Neural cell (in vitro differentiated cells): ENCODE data around the gene CASKIN1. TPM values are rescaled to one million over a fixed set of nuclear protein-coding genes. Genes with fewer than 3 reads are reported as not detected.

Source experiments
- H2AFZ ChIP-seq: fragments of 200-600, 300-800 bp; sonication (generic), shearing (Covaris generic); 2 replicates; pipeline ENCODE4 v1.6.0; 2014; ENCODE audit warnings: low read depth, mild to moderate bottlenecking, antibody characterized with exemption, low read length, moderate library complexity
- H3F3A ChIP-seq: fragments of 200-600 bp; shearing (Covaris generic); 2 replicates; pipeline ENCODE4 v1.6.1; 2016; ENCODE audit warnings: mild to moderate bottlenecking, moderate library complexity, mixed read lengths, antibody characterized with exemption, low read length; ENCODE audit not compliant: insufficient read depth, poor library complexity, severe bottlenecking
- H3K27ac ChIP-seq: fragments of 200-600, 300-800 bp; sonication (generic), shearing (Covaris generic); 2 replicates; pipeline ENCODE4 v1.5.1; 2014; ENCODE audit warnings: mild to moderate bottlenecking, low read length, moderate library complexity
- H3K27me3 ChIP-seq: fragments of 300-800, 200-600 bp; sonication (generic), shearing (Covaris generic); 2 replicates; pipeline ENCODE4 v1.6.0; 2014; ENCODE audit warnings: mild to moderate bottlenecking, low read depth, low read length, moderate library complexity; ENCODE audit not compliant: insufficient read depth
- H3K36me3 ChIP-seq: fragments of 300-800, 200-600 bp; sonication (generic), shearing (Covaris generic); 2 replicates; pipeline ENCODE4 v1.5.1; 2014; ENCODE audit warnings: mild to moderate bottlenecking, antibody characterized with exemption, low read length, moderate library complexity; ENCODE audit not compliant: insufficient read depth
- H3K4me2 ChIP-seq: fragments of 300-800, 200-600 bp; sonication (generic), shearing (Covaris generic); 2 replicates; pipeline ENCODE4 v1.6.0; 2014; ENCODE audit warnings: mild to moderate bottlenecking, low read length
- H3K4me3 ChIP-seq: fragments of 300-800, 200-600 bp; sonication (generic), shearing (Covaris generic); 2 replicates; pipeline ENCODE4 v1.5.1; 2014; ENCODE audit warnings: mild to moderate bottlenecking, low read length, moderate library complexity
- H3K79me2 ChIP-seq: fragments of 200-600 bp; shearing (Covaris generic); replicated peaks from 2 replicates; pipeline ENCODE4 v1.6.0; 2014; ENCODE audit warnings: mild to moderate bottlenecking, low read length, moderate library complexity; ENCODE audit not compliant: insufficient read depth
- H3K9ac ChIP-seq: fragments of 300-800, 200-600 bp; sonication (generic), shearing (Covaris generic); 2 replicates; pipeline ENCODE4 v1.6.1; 2016; ENCODE audit warnings: mild to moderate bottlenecking, low read length, mixed read lengths
- H3K9me2 ChIP-seq: fragments of 200-600 bp; shearing (Covaris generic); 2 replicates; pipeline ENCODE4 v1.6.1; 2016; ENCODE audit warnings: mild to moderate bottlenecking, low read length, mixed read lengths; ENCODE audit not compliant: insufficient read depth
- H3K9me3 ChIP-seq: fragments of 200-600, 300-800 bp; sonication (generic), shearing (Covaris generic); 2 replicates; pipeline ENCODE4 v1.6.1; 2016; ENCODE audit warnings: mild to moderate bottlenecking, mixed run types, low read length, moderate library complexity, mixed read lengths
- H4K20me1 ChIP-seq: fragments of 200-600 bp; shearing (Covaris generic); 2 replicates; pipeline ENCODE4 v1.6.1; 2016; ENCODE audit warnings: mild to moderate bottlenecking, mixed run types; ENCODE audit not compliant: insufficient read depth
- EP300 ChIP-seq: fragments of 450-650 bp; conservative IDR thresholded peaks from 2 replicates; pipeline ENCODE4 v1.6.1; 2014; ENCODE audit warnings: antibody characterized with exemption, mild to moderate bottlenecking, moderate library complexity; ENCODE audit not compliant: poor library complexity, severe bottlenecking
- EZH2 ChIP-seq: fragments of 200-600, 300-800 bp; shearing (Covaris generic), sonication (generic); IDR thresholded peaks from 2 replicates; pipeline ENCODE4 v1.6.1; 2014; ENCODE audit warnings: antibody characterized with exemption, low read length, borderline replicate concordance, mild to moderate bottlenecking; ENCODE audit not compliant: insufficient read depth, poor library complexity, severe bottlenecking
- MXI1 ChIP-seq: fragments of 450-650 bp; conservative IDR thresholded peaks from 2 replicates; pipeline ENCODE4 v1.6.1; 2014; ENCODE audit warnings: antibody characterized with exemption, mild to moderate bottlenecking; ENCODE audit not compliant: poor library complexity, severe bottlenecking
- POLR2AphosphoS5 ChIP-seq: IDR thresholded peaks from 2 replicates; pipeline ENCODE4 v1.6.1; 2012
- RAD21 ChIP-seq: fragments of 450-650 bp; conservative IDR thresholded peaks from 2 replicates; pipeline ENCODE4 v1.6.1; 2014; ENCODE audit warnings: antibody characterized with exemption, mild to moderate bottlenecking, moderate library complexity
- SMC3 ChIP-seq: fragments of 450-650 bp; conservative IDR thresholded peaks from 2 replicates; pipeline ENCODE4 v1.6.1; 2014; ENCODE audit warnings: antibody characterized with exemption, mild to moderate bottlenecking, moderate library complexity; ENCODE audit not compliant: poor library complexity
- TAF1 ChIP-seq: IDR thresholded peaks from 2 replicates; pipeline ENCODE4 v1.6.1; 2012; ENCODE audit warnings: low read depth
- polyA plus RNA-seq: library from polyadenylated mRNA; depleted of rRNA; stranded (reverse); fragments of >200 nt; gene quantifications from 2 replicates; pipeline ENCODE4 v1.2.3, GENCODE V29; 2014
- TF ChIP-seq, protein P1 (sequence below): IDR thresholded peaks from 2 replicates; pipeline ENCODE4 v1.6.1; 2012; ENCODE audit warnings: borderline replicate concordance
- TF ChIP-seq, protein P2 (sequence below): fragments of 450-650 bp; IDR thresholded peaks from 2 replicates; pipeline ENCODE4 v1.5.1; 2014; ENCODE audit warnings: antibody characterized with exemption, mild to moderate bottlenecking, moderate library complexity; ENCODE audit not compliant: poor library complexity, severe bottlenecking

Gene CASKIN1
- polyA plus RNA-seq, 1 donor from 2014 or later: 10.3 TPM

DNA sequence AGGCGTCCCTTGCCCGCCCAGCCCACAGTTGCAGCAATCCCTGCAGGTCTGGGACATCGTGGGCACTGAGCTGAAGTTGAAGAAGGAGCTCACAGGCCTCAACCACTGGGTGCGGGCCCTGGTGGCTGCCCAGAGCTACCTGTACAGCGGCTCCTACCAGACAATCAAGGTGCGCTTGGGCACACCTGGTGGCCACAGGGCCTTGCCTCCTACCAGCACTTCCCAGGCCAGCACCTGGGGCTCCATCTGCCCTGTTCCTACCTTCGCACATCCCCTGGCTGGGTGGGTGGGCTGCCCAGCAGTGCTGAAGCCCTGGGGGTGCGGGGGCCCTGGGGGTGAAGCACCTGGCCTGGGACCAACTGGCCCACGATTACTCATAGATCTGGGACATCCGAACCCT lies 21.0 kb downstream of the CASKIN1 start:
- H3K36me3 ChIP-seq: no peaks in the 10 kb centered on the region
- H3K9me2 ChIP-seq: no peaks in the 10 kb centered on the region
- no peak for TF ChIP-seq TAF1
- TF ChIP-seq EP300: no peak
- no peak for TF ChIP-seq SMC3
- TF ChIP-seq MXI1: no peak
- TF ChIP-seq, protein P1, sequence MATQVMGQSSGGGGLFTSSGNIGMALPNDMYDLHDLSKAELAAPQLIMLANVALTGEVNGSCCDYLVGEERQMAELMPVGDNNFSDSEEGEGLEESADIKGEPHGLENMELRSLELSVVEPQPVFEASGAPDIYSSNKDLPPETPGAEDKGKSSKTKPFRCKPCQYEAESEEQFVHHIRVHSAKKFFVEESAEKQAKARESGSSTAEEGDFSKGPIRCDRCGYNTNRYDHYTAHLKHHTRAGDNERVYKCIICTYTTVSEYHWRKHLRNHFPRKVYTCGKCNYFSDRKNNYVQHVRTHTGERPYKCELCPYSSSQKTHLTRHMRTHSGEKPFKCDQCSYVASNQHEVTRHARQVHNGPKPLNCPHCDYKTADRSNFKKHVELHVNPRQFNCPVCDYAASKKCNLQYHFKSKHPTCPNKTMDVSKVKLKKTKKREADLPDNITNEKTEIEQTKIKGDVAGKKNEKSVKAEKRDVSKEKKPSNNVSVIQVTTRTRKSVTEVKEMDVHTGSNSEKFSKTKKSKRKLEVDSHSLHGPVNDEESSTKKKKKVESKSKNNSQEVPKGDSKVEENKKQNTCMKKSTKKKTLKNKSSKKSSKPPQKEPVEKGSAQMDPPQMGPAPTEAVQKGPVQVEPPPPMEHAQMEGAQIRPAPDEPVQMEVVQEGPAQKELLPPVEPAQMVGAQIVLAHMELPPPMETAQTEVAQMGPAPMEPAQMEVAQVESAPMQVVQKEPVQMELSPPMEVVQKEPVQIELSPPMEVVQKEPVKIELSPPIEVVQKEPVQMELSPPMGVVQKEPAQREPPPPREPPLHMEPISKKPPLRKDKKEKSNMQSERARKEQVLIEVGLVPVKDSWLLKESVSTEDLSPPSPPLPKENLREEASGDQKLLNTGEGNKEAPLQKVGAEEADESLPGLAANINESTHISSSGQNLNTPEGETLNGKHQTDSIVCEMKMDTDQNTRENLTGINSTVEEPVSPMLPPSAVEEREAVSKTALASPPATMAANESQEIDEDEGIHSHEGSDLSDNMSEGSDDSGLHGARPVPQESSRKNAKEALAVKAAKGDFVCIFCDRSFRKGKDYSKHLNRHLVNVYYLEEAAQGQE: no peak
- no peak for TF ChIP-seq POLR2AphosphoS5
- no peak for TF ChIP-seq EZH2
- TF ChIP-seq, protein P2, sequence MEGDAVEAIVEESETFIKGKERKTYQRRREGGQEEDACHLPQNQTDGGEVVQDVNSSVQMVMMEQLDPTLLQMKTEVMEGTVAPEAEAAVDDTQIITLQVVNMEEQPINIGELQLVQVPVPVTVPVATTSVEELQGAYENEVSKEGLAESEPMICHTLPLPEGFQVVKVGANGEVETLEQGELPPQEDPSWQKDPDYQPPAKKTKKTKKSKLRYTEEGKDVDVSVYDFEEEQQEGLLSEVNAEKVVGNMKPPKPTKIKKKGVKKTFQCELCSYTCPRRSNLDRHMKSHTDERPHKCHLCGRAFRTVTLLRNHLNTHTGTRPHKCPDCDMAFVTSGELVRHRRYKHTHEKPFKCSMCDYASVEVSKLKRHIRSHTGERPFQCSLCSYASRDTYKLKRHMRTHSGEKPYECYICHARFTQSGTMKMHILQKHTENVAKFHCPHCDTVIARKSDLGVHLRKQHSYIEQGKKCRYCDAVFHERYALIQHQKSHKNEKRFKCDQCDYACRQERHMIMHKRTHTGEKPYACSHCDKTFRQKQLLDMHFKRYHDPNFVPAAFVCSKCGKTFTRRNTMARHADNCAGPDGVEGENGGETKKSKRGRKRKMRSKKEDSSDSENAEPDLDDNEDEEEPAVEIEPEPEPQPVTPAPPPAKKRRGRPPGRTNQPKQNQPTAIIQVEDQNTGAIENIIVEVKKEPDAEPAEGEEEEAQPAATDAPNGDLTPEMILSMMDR: no peak
- no peak for TF ChIP-seq RAD21
- no peaks in the 10 kb centered on the region for H4K20me1 ChIP-seq
- no peaks in the 10 kb centered on the region for H3K9me3 ChIP-seq
- H3K79me2 ChIP-seq: no peaks in the 10 kb centered on the region
- H3K4me2 ChIP-seq: no peak overlapping the region
- no peak overlapping the region for H2AFZ ChIP-seq
- peak overlapping the region; percentile 45 for H3K9ac ChIP-seq
- H3K27me3 ChIP-seq: no peaks in the 10 kb centered on the region
- H3F3A ChIP-seq: no peaks in the 10 kb centered on the region
- H3K4me3 ChIP-seq: no peak overlapping the region
- H3K27ac ChIP-seq: peak overlapping the region; percentile 69

DNA sequence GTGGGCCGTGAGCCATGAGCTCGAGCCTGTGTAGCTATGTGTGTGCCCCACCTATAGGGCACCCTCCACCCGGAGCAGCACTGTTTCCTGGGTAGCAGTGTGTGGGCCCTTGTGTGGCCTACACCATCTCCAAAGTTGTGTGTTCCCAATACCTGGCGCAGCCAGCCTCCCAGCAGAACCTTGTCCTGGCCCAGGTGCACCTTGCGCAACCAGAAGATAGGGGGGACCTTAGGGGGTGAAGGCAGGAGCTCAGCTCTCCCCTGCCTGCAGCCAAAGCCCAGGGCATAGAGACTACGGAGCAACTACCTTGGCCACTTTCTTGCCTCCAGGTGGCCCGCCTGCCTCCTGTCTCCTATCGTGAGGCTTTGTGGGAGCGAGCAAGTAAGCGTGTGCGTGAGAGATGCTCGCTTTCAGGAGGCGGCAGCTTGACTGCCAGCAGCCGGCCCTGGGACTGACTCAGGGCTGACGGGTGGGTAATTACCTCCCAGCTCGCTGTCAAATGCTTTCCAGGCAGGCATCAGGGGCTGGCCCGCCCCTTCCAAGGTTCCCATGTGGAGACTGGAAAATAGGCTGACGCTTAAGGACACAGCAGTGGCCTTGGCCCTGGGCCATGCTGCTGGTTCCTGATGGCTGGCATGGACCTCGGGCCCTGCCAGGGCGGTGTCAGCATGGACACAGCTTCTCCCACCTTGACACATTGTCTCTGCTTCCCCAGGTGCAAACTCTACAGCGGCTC lies 21.8 kb downstream of the CASKIN1 start:
- H3K36me3 ChIP-seq: no peaks in the 10 kb centered on the region

More for the DNA sequence above, 21.8 kb downstream of the CASKIN1 start:
- Histone ChIP-seq H3K79me2 (no peaks in the 10 kb centered on the region), H3K27me3 (no peaks in the 10 kb centered on the region), H2AFZ (no peak overlapping the region), H3K27ac (peak overlapping the region; percentile 69), H3K9me3 (no peaks in the 10 kb centered on the region), H3K4me2 (no peak overlapping the region), H3K4me3 (peak overlapping the region; percentile 46), H3K9me2 (no peaks in the 10 kb centered on the region), H3F3A (no peaks in the 10 kb centered on the region), H4K20me1 (no peaks in the 10 kb centered on the region), H3K9ac (peak overlapping the region; percentile 45)
- TF ChIP-seq, protein P1: no peak
- TF ChIP-seq, protein P2: peak; percentile 40
- TF ChIP-seq SMC3 (peak; percentile 8), EP300 (peak; percentile 57), EZH2 (no peak), MXI1 (no peak), TAF1 (no peak), POLR2AphosphoS5 (peak; percentile 59), RAD21 (no peak)
